ENCODE results near the gene TDRD1.

Gene TDRD1

GRCh38 chr10:114242235-114242634 lies 63.1 kb downstream of the TDRD1 start:
- Histone ChIP-seq H3K27ac (ENCODE audit: low read depth, low read length) (no peak overlapping the region), H3K9me3 (ENCODE audit: control insufficient read depth, insufficient read depth, low read length) (no peaks in the 10 kb centered on the region), H3K79me2 (ENCODE audit: control insufficient read depth, low read length) (no peaks in the 10 kb centered on the region), H3K36me3 (ENCODE audit: control insufficient read depth, low read length) (no peaks in the 10 kb centered on the region), H3K4me3 (ENCODE audit: low read length) (no peak overlapping the region), H3K4me2 (ENCODE audit: low read length) (no peak overlapping the region), H3K4me1 (ENCODE audit: control insufficient read depth, low read length) (peaks cover 5% of the 10 kb centered on the region; the same call in 1 of the 2 replicates), H3K9me2 (replicated peaks; ENCODE audit: control insufficient read depth, low read length) (no peaks in the 10 kb centered on the region), H4K20me1 (ENCODE audit: control insufficient read depth, insufficient read depth, low read depth, low read length) (no peaks in the 10 kb centered on the region), H3F3A (ENCODE audit: control insufficient read depth, insufficient read depth) (no peaks in the 10 kb centered on the region), H3K27me3 (ENCODE audit: control insufficient read depth, low read length) (peaks cover 36% of the 10 kb centered on the region)
- no peak for TF ChIP-seq CTCF (IDR thresholded peaks at IDR 0.05; ENCODE audit: low read depth, low read length, poor library complexity, severe bottlenecking)
- no peak for TF ChIP-seq EZH2phosphoT487 (IDR thresholded peaks at IDR 0.05; ENCODE audit: borderline replicate concordance, low read length)

GRCh38 chr10:114243661-114244060 lies 64.5 kb downstream of the TDRD1 start:
- no peak for TF ChIP-seq EZH2phosphoT487 (IDR thresholded peaks at IDR 0.05; ENCODE audit: borderline replicate concordance, low read length)
- no peak for TF ChIP-seq CTCF (IDR thresholded peaks at IDR 0.05; ENCODE audit: low read depth, low read length, poor library complexity, severe bottlenecking)
- no peak overlapping the region for H3K4me2 ChIP-seq (ENCODE audit: low read length)
- H3K27me3 ChIP-seq (ENCODE audit: control insufficient read depth, low read length) = peaks cover 29% of the 10 kb centered on the region
- no peaks in the 10 kb centered on the region for H3K9me2 ChIP-seq (replicated peaks; ENCODE audit: control insufficient read depth, low read length)
- no peak overlapping the region for H3K4me3 ChIP-seq (ENCODE audit: low read length)
- no peak overlapping the region for H3K27ac ChIP-seq (ENCODE audit: low read depth, low read length)
- no peaks in the 10 kb centered on the region for H3F3A ChIP-seq (ENCODE audit: control insufficient read depth, insufficient read depth)
- peaks cover 5% of the 10 kb centered on the region; the same call in 1 of the 2 replicates for H3K4me1 ChIP-seq (ENCODE audit: control insufficient read depth, low read length)
- no peaks in the 10 kb centered on the region for H3K36me3 ChIP-seq (ENCODE audit: control insufficient read depth, low read length)
- no peaks in the 10 kb centered on the region for H4K20me1 ChIP-seq (ENCODE audit: control insufficient read depth, insufficient read depth, low read depth, low read length)
- no peaks in the 10 kb centered on the region for H3K9me3 ChIP-seq (ENCODE audit: control insufficient read depth, insufficient read depth, low read length)
- no peaks in the 10 kb centered on the region for H3K79me2 ChIP-seq (ENCODE audit: control insufficient read depth, low read length)

GRCh38 chr10:114244126-114244525 lies 65.0 kb downstream of the TDRD1 start:
- Histone ChIP-seq H3K27ac (ENCODE audit: low read depth, low read length) (no peak overlapping the region), H3K79me2 (ENCODE audit: control insufficient read depth, low read length) (no peaks in the 10 kb centered on the region), H3K9me3 (ENCODE audit: control insufficient read depth, insufficient read depth, low read length) (no peaks in the 10 kb centered on the region), H3K4me1 (ENCODE audit: control insufficient read depth, low read length) (no peaks in the 10 kb centered on the region; the same call in 1 of the 2 replicates), H3K9me2 (replicated peaks; ENCODE audit: control insufficient read depth, low read length) (no peaks in the 10 kb centered on the region), H3F3A (ENCODE audit: control insufficient read depth, insufficient read depth) (no peaks in the 10 kb centered on the region), H3K27me3 (ENCODE audit: control insufficient read depth, low read length) (peaks cover 24% of the 10 kb centered on the region), H4K20me1 (ENCODE audit: control insufficient read depth, insufficient read depth, low read depth, low read length) (no peaks in the 10 kb centered on the region), H3K4me3 (ENCODE audit: low read length) (no peak overlapping the region), H3K36me3 (ENCODE audit: control insufficient read depth, low read length) (no peaks in the 10 kb centered on the region), H3K4me2 (ENCODE audit: low read length) (no peak overlapping the region)
- TF ChIP-seq CTCF (IDR thresholded peaks at IDR 0.05; ENCODE audit: low read depth, low read length, poor library complexity, severe bottlenecking) (no peak), EZH2phosphoT487 (IDR thresholded peaks at IDR 0.05; ENCODE audit: borderline replicate concordance, low read length) (no peak)
